Ishikawa (cell line): ENCODE results near the gene ZP3.

ENCODE experiments used
- CEBPB ChIP-seq: IDR thresholded peaks from 2 replicates; pipeline ENCODE4 v1.6.1; 2012
- CREB1 ChIP-seq: IDR thresholded peaks from 2 replicates; pipeline ENCODE4 v1.6.1; 2012; ENCODE audit warnings: low read depth
- EGR1 ChIP-seq: IDR thresholded peaks from 2 replicates; pipeline ENCODE4 v1.6.1; 2012
- EP300 ChIP-seq: IDR thresholded peaks from 2 replicates; pipeline ENCODE4 v1.6.1; 2012; ENCODE audit warnings: borderline replicate concordance
- FOXM1 ChIP-seq: IDR thresholded peaks from 2 replicates; pipeline ENCODE4 v1.6.1; 2012; ENCODE audit warnings: low read depth, borderline replicate concordance
- NFIC ChIP-seq: IDR thresholded peaks from 2 replicates; pipeline ENCODE4 v1.6.1; 2012
- RAD21 ChIP-seq: IDR thresholded peaks from 2 replicates; pipeline ENCODE4 v1.6.1; 2012; ENCODE audit warnings: low read depth
- REST ChIP-seq: IDR thresholded peaks from 2 replicates; pipeline ENCODE4 v1.6.1; 2012; ENCODE audit warnings: low read depth, mild to moderate bottlenecking
- TAF1 ChIP-seq: IDR thresholded peaks from 2 replicates; pipeline ENCODE4 v1.6.1; 2012; ENCODE audit warnings: low read depth, mild to moderate bottlenecking
- TCF12 ChIP-seq: IDR thresholded peaks from 2 replicates; pipeline ENCODE4 v1.6.1; 2012; ENCODE audit warnings: low read depth
- TEAD4 ChIP-seq: IDR thresholded peaks from 2 replicates; pipeline ENCODE4 v1.6.1; 2012
- USF1 ChIP-seq: IDR thresholded peaks from 2 replicates; pipeline ENCODE4 v1.6.1; 2012
- YY1 ChIP-seq: IDR thresholded peaks from 2 replicates; pipeline ENCODE4 v1.6.1; 2012; ENCODE audit warnings: low read depth
- ZBTB7A ChIP-seq: IDR thresholded peaks from 2 replicates; pipeline ENCODE4 v1.6.1; 2012; ENCODE audit warnings: low read depth
- TF ChIP-seq, protein P1 (sequence below): IDR thresholded peaks from 2 replicates; pipeline ENCODE4 v1.6.1; 2012

ZP3 gene

GRCh38 chr7:76408121-76408560 lies 16.6 kb upstream of the ZP3 start:
- TF ChIP-seq TAF1 (no peak), NFIC (no peak), FOXM1 (no peak), EP300 (no peak), USF1 (no peak), ZBTB7A (no peak), EGR1 (no peak), TCF12 (no peak), CREB1 (no peak), RAD21 (no peak), YY1 (no peak), REST (no peak), TEAD4 (no peak), CEBPB (no peak)
- TF ChIP-seq, protein P1, sequence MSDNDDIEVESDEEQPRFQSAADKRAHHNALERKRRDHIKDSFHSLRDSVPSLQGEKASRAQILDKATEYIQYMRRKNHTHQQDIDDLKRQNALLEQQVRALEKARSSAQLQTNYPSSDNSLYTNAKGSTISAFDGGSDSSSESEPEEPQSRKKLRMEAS: no peak

- no peak for TF ChIP-seq TAF1
- TF ChIP-seq, protein P1: no peak
- no peak for TF ChIP-seq FOXM1
- TF ChIP-seq NFIC: no peak
- no peak for TF ChIP-seq RAD21
- TF ChIP-seq CEBPB: no peak
- no peak for TF ChIP-seq TEAD4
- no peak for TF ChIP-seq CREB1
- TF ChIP-seq REST: no peak
- TF ChIP-seq EGR1: no peak
- TF ChIP-seq TCF12: no peak
Observed at GRCh38 chr7:76409537-76409936, 15.2 kb upstream of the ZP3 start, which contains the start of gene SSC4D. Gene SSC4D (minus strand): TSS chr7:76409697. CDS start chr7:76404439, 5,258 bp downstream.

DNA sequence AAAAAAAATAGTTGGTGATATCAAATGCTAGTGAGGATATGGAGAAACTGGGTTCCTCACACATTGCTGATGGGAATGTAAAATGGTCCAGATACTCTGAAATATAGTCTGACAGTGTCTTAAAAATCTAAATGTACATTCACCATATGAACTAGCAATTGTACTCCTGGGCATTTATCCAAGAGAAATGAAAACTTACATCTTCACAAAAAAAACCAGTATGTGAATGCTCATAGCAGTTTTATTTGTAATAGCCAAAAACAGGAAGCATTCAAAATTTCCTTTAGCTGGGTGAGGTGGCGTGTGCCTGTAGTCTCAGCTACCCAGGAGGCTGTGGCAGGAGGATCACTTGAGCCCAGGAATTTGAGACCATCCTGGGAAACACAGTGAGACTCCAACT lies 13.1 kb upstream of the ZP3 start:
- no peak for TF ChIP-seq ZBTB7A
- TF ChIP-seq RAD21: no peak
- TF ChIP-seq TEAD4: no peak
- TF ChIP-seq, protein P1: no peak
- TF ChIP-seq TCF12: no peak

DNA sequence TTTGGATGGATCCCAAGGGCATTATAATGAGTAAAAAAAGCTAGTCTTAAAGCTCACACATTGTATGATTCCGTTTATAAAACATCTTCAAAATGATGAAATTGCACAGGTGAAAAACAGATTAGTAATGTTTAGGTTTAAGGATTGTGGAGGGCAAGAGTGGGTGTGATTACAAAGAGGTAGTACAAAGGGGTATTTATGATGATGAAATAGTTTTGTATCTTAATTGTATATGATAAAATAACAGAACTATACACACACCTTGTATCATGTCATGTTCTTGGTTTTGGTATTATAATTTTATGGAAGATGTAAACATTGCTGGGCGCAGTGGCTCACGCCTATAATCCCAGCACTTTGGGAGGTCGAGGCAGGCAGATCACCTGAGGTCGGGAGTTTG lies 12.5 kb upstream of the ZP3 start:
- TF ChIP-seq REST (no peak), USF1 (no peak), FOXM1 (no peak), NFIC (no peak), ZBTB7A (no peak), TAF1 (no peak), YY1 (no peak), TEAD4 (no peak), CEBPB (no peak), CREB1 (no peak), RAD21 (no peak), EGR1 (no peak), TCF12 (no peak), EP300 (no peak)
- TF ChIP-seq, protein P1: no peak
